ENCODE data around the gene PDCD6IP.

DNA sequence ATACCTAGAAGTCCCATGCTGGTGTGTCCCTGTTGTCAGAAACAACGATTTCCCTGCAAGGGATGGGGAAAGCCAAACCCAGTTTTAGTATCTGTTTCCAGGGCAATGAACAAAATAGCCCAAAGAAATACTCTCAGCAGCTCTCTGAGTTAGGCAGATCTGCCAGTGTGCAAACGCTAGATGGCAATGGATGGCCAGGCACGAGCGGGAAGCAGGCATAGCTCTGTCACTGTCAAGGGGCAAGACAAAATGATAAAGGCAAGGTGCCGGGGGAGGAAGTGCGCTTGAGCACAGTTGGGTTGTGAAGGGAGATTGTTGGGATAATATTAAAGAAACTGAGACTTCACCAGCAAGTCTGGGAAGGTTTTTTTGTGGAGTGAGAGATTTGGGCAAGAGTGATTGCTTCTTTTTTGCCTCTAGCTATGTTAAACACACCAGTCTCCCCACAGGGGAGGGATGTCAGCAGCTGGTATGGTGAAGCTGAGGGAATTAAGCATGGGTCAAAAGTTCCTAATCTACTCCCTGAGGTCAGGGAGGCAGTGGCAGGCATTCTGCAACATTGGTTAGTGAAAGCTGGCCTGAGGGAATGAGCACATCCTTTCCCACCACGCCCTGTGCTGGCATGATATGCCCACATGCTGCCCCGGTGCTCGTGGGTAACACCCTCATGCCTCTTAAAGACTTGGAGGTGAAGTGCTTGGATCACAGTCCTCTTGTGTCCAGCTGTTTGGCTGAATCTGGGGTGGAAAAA is 117.5 kb downstream of the PDCD6IP start:
- TF ChIP-seq POLR2A (IDR thresholded peaks at IDR 0.05) (no peak), POLR2AphosphoS5 (IDR thresholded peaks at IDR 0.05) (no peak)
- TF ChIP-seq, protein P1, sequence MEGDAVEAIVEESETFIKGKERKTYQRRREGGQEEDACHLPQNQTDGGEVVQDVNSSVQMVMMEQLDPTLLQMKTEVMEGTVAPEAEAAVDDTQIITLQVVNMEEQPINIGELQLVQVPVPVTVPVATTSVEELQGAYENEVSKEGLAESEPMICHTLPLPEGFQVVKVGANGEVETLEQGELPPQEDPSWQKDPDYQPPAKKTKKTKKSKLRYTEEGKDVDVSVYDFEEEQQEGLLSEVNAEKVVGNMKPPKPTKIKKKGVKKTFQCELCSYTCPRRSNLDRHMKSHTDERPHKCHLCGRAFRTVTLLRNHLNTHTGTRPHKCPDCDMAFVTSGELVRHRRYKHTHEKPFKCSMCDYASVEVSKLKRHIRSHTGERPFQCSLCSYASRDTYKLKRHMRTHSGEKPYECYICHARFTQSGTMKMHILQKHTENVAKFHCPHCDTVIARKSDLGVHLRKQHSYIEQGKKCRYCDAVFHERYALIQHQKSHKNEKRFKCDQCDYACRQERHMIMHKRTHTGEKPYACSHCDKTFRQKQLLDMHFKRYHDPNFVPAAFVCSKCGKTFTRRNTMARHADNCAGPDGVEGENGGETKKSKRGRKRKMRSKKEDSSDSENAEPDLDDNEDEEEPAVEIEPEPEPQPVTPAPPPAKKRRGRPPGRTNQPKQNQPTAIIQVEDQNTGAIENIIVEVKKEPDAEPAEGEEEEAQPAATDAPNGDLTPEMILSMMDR (IDR thresholded peaks at IDR 0.05 in 8 of 11, conservative IDR thresholded peaks at IDR 0.05 in 3 of 11): peak in 1 of 11 experiments; percentile 30
